ENCODE data around the gene CRHR2.
"Not testable (repeated sequence)": the region's sequence is repeated elsewhere in the genome, so short reads cannot be mapped to it uniquely, and the experiment has no call there.

Gene CRHR2

GRCh38 chr7:30682212-30683083, at the start of gene CRHR2:
Gene CRHR2, minus strand, starts transcription at chr7:30682456. Its CDS starts 176 bp downstream, at chr7:30682280.
- peak; percentile 44 to 61 for DNase-seq

DNA sequence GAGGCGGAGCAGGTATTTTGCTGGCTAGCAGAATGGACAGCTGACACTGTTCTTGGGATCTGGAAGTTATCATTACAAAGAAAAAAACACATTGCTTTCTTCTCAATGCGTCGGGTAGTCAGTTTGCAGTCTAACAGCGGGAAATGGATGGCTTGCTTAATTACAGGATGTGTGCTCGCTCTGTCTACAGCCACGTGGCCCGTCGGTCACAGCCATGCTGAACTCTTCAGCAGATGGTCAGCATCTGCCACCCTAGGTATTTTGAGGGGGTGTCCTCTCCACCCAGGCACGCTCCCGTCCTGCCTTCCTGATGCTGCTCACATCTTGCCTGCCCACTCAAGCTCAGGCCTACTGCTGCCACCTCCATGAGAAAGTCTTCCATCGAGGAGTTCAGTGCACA, 49.3 kb upstream of the CRHR2 start:
- no peak for DNase-seq

DNA sequence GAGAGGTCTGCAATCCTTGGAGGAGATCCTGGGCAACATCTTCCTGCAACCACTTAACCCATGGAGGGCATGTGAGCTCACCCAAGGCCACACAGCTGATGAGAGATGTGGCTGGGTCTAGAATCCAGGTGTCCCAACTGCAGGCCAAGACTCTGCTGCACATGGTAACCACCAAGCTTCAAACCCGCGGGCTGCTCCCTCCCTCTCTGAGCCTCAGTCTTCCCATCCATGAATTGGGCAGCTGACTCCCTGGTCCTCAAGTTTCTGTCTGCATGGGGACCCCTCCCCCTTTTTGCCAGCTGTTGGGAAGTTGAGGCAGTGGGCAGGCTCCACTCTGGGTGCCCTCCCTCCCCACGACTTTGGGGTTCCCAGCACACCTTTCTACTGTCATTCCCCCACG, 48.7 kb upstream of the CRHR2 start:
- DNase-seq = no peak

GRCh38 chr7:30730097-30730496, 47.8 kb upstream of the CRHR2 start:
- DNase-seq = no peak

DNA sequence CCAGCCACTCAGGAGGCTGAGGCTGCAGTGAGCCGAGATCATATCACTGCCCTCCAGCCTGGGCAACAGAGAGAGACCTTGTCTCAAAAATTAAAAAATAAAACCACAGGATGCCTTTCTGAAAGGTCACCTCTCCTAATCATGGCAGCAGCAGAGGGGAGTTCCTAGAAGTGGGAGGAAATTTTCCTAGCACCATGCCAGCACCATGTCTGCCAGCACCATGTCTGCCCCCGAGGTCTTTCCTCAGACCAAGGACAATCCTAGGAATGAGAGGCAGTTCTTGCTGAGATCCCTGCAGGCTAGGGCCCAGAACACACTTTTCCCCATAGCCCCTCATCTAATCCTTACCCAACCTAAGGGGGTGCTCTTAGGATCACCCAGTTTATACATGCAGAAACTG, 47.4 kb upstream of the CRHR2 start:
- no peak for DNase-seq

GRCh38 chr7:30728591-30729100, 46.4 kb upstream of the CRHR2 start:
- no peak for DNase-seq

- DNase-seq = peak; percentile 39 to 45
Observed at GRCh38 chr7:30727061-30727945, 45.0 kb upstream of the CRHR2 start.

- peak in 1 of 2 experiments; percentile 26 for DNase-seq
Observed at GRCh38 chr7:30726296-30727006, 44.2 kb upstream of the CRHR2 start.

DNA sequence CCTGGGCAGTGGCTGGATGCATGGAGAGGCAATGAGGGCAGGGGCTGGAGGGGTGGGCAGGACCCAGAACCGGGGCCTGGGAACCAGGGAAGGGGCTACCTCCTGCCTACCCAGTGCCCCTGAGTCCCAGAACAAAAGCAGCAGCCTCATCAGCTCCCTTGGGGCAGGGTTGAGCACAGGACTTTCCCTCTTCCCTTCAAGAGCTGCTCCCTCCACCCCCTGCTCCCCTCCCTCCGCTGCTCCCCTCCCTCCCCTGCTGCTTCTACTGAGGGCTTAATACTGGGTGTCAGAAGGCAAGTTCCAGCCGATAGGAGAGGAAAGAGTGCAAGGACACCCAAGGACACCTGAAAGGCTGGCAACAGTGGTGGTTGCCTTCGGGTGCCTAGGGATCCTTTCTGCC, 41.5 kb upstream of the CRHR2 start:
- DNase-seq = no peak

DNA sequence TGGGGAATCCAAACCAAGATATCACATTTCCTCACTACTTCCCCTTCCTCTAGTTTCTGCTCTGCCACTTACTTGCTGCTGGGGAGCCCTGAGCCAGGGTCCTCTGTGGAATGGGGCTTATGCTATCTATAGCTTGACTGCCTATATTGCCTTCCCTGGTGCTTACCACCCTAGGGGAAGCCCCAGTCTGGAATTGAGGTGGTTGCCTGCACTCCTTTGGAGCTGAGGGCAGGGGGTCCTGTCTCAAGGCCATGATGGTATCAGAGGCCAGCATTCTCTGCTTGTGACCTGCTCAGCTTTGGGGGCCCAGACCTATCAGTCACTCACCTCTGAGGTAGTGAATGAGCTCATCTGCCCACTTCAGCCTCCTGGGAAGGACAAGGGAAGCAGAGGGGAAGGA, 40.4 kb upstream of the CRHR2 start:
- no peak for DNase-seq

- DNase-seq = no peak
Observed at GRCh38 chr7:30722187-30722586, 39.9 kb upstream of the CRHR2 start.

GRCh38 chr7:30721211-30721610, 39.0 kb upstream of the CRHR2 start:
- DNase-seq = no peak

- not testable (repeated sequence) for DNase-seq
Observed at GRCh38 chr7:30719434-30719833, 37.2 kb upstream of the CRHR2 start.

DNA sequence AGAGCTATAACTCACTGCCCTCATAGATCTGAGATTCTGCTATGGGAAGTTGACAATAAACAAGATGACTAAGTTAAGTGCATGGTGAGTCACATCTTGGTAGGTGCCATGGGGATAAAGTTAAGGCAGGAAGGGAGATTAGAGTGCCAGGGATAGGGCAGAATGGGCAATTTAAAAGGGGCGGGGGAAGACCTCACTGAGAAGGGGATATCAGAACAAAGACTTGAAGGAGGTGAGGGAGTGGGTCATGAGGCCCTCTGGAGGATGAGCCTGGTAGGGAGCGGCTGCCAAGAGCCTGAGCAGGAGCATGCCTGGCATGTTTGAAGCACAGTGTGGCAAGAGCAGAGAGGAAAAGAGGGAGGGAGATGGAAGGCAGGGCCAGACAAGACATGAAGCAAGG, 34.9 kb upstream of the CRHR2 start:
- DNase-seq = no peak

GRCh38 chr7:30714129-30714528, 31.9 kb upstream of the CRHR2 start:
- no peak for DNase-seq

- DNase-seq = no peak
Observed at GRCh38 chr7:30713392-30713791, 31.1 kb upstream of the CRHR2 start.

GRCh38 chr7:30710669-30711068, 28.4 kb upstream of the CRHR2 start:
- no peak for DNase-seq

GRCh38 chr7:30709549-30709948, 27.3 kb upstream of the CRHR2 start:
- no peak for DNase-seq

GRCh38 chr7:30708983-30709382, 26.7 kb upstream of the CRHR2 start:
- DNase-seq = no peak

- DNase-seq = no peak
Observed at GRCh38 chr7:30708412-30708811, 26.2 kb upstream of the CRHR2 start.

- DNase-seq = no peak
Observed at GRCh38 chr7:30707391-30708357, 25.4 kb upstream of the CRHR2 start.

- no peak for DNase-seq
Observed at GRCh38 chr7:30706908-30707307, 24.7 kb upstream of the CRHR2 start.

Data from activated T-cell treated with anti-CD3 and anti-CD28 coated beads, Interleukin-2, amount 50 U/mL, for 48 hours (primary cell).